Measurements from ENCODE around the gene C1orf167. TPM values are rescaled to one million over a fixed set of nuclear protein-coding genes. Genes with fewer than 3 reads are reported as not detected.

C1orf167 gene
- not detected for total RNA-seq

DNA sequence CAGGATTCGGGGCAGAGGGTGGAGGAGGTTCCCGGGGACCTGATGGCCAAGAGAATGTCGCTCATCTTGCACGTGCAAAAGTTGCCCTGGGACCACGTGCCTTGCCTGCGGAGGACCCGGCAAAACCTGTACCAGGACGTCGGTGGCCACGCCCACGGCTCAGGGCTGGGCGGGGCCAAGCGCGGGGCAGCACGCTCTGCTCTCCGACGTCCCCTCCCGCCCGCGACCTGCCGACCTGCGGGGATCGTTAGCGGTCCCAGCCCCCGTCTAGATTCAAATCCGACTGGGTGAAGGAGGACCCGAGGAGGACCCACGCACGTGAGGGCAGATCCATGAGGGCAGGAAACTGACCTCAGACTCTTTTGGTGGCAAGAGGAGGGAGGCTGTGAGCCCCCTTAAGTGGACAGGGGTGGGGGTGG is at the start of gene C1orf167:
TSS of gene C1orf167 (plus strand) at position 206 of the 419 bp plus-strand sequence. CDS start 2,208 bp downstream, outside the sequence.
- Histone ChIP-seq H3K4me1 (ENCODE audit: insufficient read depth, low read length) (no peaks in the 10 kb centered on the region), H3K9me3 (ENCODE audit: low read depth, low read length) (no peaks in the 10 kb centered on the region), H3K4me3 (ENCODE audit: low read length) (no peak within 1 kb of the TSS), H3K27me3 (ENCODE audit: insufficient read depth, low read length) (peaks cover 6% of the 10 kb centered on the region)

DNA sequence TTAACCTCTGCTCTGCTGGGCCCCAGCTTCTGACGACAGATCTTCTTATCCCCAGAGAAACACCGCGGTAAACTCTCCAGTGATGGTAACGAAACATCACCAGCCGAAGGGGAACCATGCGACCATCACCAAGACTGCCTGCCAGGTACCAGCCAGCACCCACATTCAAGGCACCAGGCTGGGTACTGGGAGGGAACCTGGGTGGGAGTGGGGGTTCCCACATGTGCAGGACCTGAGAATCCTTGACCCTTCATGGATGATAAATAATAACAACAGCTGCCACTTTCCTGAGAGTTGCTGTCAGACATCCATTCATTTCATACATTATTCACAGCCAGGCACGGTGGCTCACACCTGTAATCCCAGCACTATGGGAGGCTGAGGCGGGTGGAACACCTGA is 49.7 kb upstream of the C1orf167 start:
- no peak overlapping the region for H3K4me3 ChIP-seq (ENCODE audit: low read length)
- no peaks in the 10 kb centered on the region for H3K9me3 ChIP-seq (ENCODE audit: low read depth, low read length)
- no peaks in the 10 kb centered on the region for H3K27me3 ChIP-seq (ENCODE audit: insufficient read depth, low read length)
- H3K4me1 ChIP-seq (ENCODE audit: insufficient read depth, low read length): no peaks in the 10 kb centered on the region

DNA sequence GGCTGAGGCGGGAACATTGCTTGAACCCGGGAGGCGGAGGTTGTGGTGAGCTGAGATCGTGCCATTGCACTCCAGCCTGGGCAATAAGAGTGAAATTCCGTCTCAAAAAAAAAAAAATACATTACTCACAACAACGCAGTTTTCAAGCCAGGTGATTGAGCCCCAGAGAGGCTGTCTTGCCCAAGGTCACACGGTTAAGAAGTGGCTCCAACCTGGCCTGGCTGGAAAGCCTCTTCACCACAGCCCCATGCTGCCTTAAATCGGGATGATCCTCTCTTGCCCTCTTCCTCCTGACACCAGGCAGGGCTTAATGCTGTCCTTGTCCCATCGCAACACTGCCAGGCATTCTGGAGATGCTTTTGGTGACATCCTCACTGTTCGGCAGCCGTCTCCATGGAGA is 48.9 kb upstream of the C1orf167 start:
- H3K9me3 ChIP-seq (ENCODE audit: low read depth, low read length): no peaks in the 10 kb centered on the region
- no peaks in the 10 kb centered on the region for H3K4me1 ChIP-seq (ENCODE audit: insufficient read depth, low read length)
- H3K27me3 ChIP-seq (ENCODE audit: insufficient read depth, low read length): no peaks in the 10 kb centered on the region
- H3K4me3 ChIP-seq (ENCODE audit: low read length): no peak overlapping the region

DNA sequence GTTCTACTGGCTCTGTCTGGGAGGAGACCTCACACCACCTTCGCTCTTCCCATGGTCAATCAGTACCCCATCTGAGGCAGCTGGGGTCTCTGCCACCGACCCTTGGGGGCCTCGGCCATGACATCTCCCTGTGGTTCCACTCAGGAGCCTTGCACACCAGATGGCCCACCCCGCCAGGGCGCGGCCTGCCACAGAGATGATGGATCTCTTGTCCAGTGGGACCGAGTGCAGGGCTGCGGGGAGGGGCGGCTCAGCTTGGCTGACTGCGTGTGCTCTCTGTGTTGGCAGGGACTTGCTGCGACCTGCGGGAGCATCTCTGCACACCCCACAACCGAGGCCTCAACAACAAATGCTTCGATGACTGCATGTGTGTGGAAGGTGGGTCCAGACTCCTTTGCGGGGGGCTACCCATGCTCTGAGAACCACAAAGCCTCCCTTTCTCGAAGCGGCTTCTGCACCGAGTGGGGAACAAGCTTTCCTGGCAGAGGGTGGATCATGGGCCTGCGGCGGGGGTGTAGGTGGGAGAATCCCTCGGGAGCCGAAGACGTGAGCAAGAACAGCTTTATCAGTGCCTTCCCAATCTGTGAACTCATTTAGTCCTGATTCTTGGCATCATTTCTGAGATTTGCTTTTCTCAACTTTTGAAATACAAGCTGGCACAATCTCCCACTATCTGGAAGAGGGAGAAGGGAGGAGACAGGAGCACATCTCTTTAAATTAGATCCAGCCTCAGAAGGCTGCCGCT is 47.0 kb upstream of the C1orf167 start:
- H3K4me1 ChIP-seq (ENCODE audit: insufficient read depth, low read length): peaks cover 17% of the 10 kb centered on the region
- H3K4me3 ChIP-seq (ENCODE audit: low read length): no peak overlapping the region
- no peaks in the 10 kb centered on the region for H3K9me3 ChIP-seq (ENCODE audit: low read depth, low read length)
- H3K27me3 ChIP-seq (ENCODE audit: insufficient read depth, low read length): no peaks in the 10 kb centered on the region

GRCh38 chr1:11719313-11720032 is 42.5 kb upstream of the C1orf167 start:
- Histone ChIP-seq H3K27me3 (ENCODE audit: insufficient read depth, low read length) (no peaks in the 10 kb centered on the region), H3K4me1 (ENCODE audit: insufficient read depth, low read length) (peaks cover 35% of the 10 kb centered on the region), H3K4me3 (ENCODE audit: low read length) (peak overlapping the region; percentile 36)

GRCh38 chr1:11720033-11720376 is 42.0 kb upstream of the C1orf167 start:
- H3K9me3 ChIP-seq (ENCODE audit: low read depth, low read length): no peaks in the 10 kb centered on the region
- H3K27me3 ChIP-seq (ENCODE audit: insufficient read depth, low read length): no peaks in the 10 kb centered on the region
- H3K4me1 ChIP-seq (ENCODE audit: insufficient read depth, low read length): peaks cover 41% of the 10 kb centered on the region
- no peak overlapping the region for H3K4me3 ChIP-seq (ENCODE audit: low read length)

More at GRCh38 chr1:11719313-11720032, 42.5 kb upstream of the C1orf167 start:
- H3K9me3 ChIP-seq (ENCODE audit: low read depth, low read length): no peaks in the 10 kb centered on the region

DNA sequence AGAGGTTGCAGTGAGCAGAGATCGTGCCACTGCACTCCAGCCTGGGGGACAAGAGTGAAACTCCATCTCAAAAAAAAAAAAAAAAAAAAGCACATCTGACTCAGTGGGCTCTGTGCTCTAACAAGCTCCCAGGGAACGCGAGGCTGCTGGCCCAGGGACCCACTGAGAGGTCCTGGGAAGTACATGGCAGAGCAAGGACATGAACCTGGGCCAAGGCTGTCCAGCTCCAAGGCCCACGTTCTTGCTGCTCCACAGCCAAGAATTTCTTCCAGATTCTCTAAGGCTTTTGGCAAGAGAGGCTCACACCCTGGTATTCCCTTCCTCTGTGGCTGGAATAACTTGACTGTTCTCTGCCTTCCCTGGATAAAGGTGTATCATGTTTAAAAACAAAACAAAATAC is 41.5 kb upstream of the C1orf167 start:
- no peaks in the 10 kb centered on the region for H3K9me3 ChIP-seq (ENCODE audit: low read depth, low read length)
- peaks cover 46% of the 10 kb centered on the region for H3K4me1 ChIP-seq (ENCODE audit: insufficient read depth, low read length)
- H3K4me3 ChIP-seq (ENCODE audit: low read length): no peak overlapping the region
- no peaks in the 10 kb centered on the region for H3K27me3 ChIP-seq (ENCODE audit: insufficient read depth, low read length)

- H3K4me1 ChIP-seq (ENCODE audit: insufficient read depth, low read length): peaks cover 54% of the 10 kb centered on the region
- no peaks in the 10 kb centered on the region for H3K9me3 ChIP-seq (ENCODE audit: low read depth, low read length)
- H3K4me3 ChIP-seq (ENCODE audit: low read length): no peak overlapping the region
- H3K27me3 ChIP-seq (ENCODE audit: insufficient read depth, low read length): no peaks in the 10 kb centered on the region
Observed at GRCh38 chr1:11721311-11721710, 40.7 kb upstream of the C1orf167 start.

DNA sequence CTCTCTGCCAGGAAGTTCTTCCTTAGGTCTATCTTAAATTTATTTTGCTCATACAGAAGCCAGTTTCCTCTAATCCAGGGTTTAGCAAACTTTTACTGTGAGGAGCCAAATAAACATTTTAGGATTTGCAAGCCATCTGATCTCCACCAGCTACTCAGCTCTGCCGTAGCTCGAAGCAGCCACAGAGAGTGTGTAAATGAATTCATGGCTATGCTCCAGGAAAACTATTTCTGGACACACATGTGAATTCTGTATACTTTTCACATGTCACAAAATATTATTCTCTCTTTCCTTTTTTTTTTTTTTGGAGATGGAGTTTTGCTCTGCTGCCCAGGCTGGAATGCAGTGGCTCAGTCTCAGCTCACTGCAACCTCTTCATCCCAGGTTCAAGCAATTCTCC is 39.5 kb upstream of the C1orf167 start:
- peaks cover 65% of the 10 kb centered on the region for H3K4me1 ChIP-seq (ENCODE audit: insufficient read depth, low read length)
- H3K9me3 ChIP-seq (ENCODE audit: low read depth, low read length): no peaks in the 10 kb centered on the region
- H3K4me3 ChIP-seq (ENCODE audit: low read length): no peak overlapping the region
- no peaks in the 10 kb centered on the region for H3K27me3 ChIP-seq (ENCODE audit: insufficient read depth, low read length)

GRCh38 chr1:11725616-11726015 is 36.4 kb upstream of the C1orf167 start:
- Histone ChIP-seq H3K9me3 (ENCODE audit: low read depth, low read length) (no peaks in the 10 kb centered on the region), H3K4me1 (ENCODE audit: insufficient read depth, low read length) (peaks cover 73% of the 10 kb centered on the region), H3K27me3 (ENCODE audit: insufficient read depth, low read length) (no peaks in the 10 kb centered on the region), H3K4me3 (ENCODE audit: low read length) (no peak overlapping the region)

DNA sequence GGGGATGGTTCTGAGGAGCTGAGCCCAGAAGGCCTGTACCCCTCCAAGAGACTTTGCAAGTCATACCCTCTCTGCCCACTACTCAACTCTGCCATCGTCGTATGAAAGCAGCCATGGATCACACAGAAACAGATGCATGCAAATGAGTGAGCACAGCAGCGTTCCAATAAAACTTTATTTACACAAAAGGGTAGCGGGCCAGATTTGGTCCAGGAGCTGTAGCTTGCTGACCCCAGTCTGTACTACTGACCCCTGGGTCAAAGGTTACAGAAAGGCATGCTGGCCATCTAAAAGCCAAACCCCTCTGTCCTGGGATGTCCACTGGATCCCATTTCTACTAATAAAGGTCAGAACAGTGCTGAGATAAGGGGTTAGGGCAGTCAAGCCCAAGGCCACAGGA is 34.9 kb upstream of the C1orf167 start:
- Histone ChIP-seq H3K4me3 (ENCODE audit: low read length) (no peak overlapping the region), H3K4me1 (ENCODE audit: insufficient read depth, low read length) (peaks cover 81% of the 10 kb centered on the region), H3K9me3 (ENCODE audit: low read depth, low read length) (no peaks in the 10 kb centered on the region), H3K27me3 (ENCODE audit: insufficient read depth, low read length) (no peaks in the 10 kb centered on the region)

DNA sequence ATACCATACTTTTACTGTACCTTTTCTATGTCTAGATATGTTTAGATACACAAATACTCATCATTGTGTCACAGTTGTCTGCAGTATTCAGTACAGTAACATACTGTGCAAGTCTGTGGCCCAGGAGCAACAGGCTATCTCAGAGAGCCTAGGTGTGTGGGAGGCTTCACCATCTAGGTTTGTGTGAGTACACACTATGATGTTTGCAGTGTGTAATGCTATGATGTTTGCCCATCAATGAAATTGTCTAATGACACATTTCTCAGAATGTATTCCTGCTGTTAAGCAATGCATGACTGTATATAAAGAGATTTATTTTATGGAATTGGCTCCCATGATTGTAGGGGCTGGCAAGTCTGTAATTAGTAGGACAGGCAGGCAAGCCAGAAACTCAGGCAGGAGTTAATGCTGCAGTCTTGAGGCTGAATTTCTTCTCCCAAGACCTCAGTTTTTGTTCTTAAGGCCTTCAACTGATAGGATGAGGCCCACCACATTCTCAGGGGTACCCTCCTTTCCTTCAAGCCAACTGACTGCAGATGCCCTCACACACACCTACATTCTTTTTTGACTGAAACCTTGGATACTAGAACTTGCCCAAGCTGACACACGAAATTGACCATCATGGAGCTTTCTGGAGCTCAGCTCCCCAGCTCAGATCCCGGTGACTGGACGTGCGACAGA is 33.7 kb upstream of the C1orf167 start:
- peaks cover 93% of the 10 kb centered on the region for H3K4me1 ChIP-seq (ENCODE audit: insufficient read depth, low read length)
- no peak overlapping the region for H3K4me3 ChIP-seq (ENCODE audit: low read length)
- no peaks in the 10 kb centered on the region for H3K9me3 ChIP-seq (ENCODE audit: low read depth, low read length)
- no peaks in the 10 kb centered on the region for H3K27me3 ChIP-seq (ENCODE audit: insufficient read depth, low read length)

GRCh38 chr1:11729155-11729497 is 32.9 kb upstream of the C1orf167 start:
- H3K4me3 ChIP-seq (ENCODE audit: low read length): no peak overlapping the region
- no peaks in the 10 kb centered on the region for H3K27me3 ChIP-seq (ENCODE audit: insufficient read depth, low read length)
- peaks cover 97% of the 10 kb centered on the region for H3K4me1 ChIP-seq (ENCODE audit: insufficient read depth, low read length)
- H3K9me3 ChIP-seq (ENCODE audit: low read depth, low read length): no peaks in the 10 kb centered on the region

DNA sequence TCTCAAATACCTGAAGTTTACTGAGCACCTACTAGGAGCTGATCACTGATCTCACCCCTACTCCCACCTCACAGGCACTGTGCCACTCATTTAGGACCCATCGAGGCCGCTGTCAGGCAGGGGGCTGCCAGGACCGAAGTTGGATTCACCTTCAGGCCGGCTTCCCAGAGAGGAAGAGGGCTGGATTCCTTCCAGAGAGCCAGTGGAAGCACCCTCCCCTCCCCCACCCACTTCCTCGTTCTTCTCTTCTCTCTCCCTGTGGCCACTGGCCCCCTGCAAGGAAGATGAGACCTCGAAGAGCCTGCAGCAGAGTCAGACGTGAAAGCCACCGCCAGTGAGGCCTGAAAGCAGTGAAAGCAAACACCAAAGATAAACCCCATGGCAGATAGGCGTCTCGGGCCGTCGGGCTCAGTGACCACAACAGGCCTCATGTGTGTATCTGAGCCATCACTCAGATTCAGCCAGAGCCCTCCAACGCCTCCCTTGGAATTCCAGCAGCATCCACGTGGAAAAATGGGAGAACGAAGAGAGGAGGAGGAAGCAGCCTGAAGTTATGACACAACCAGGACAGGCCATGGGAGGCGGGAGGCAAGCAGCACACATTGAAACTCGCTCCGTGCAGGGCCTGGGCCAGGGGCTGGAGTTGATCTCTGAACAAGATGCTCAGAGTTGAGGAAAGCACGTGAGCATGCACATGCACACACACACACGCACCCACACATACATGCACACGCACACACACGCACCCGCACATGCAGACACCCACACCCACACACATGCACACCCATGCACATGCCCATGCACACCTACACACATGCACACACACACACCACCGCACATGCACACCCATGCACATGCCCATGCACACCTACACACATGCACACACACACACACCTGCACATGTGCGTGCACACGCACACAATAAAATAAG is 32.2 kb upstream of the C1orf167 start:
- Histone ChIP-seq H3K9me3 (ENCODE audit: low read depth, low read length) (no peaks in the 10 kb centered on the region), H3K4me1 (ENCODE audit: insufficient read depth, low read length) (peaks cover 91% of the 10 kb centered on the region), H3K4me3 (ENCODE audit: low read length) (no peak overlapping the region), H3K27me3 (ENCODE audit: insufficient read depth, low read length) (no peaks in the 10 kb centered on the region)
